Caki2 (cell line): ENCODE results near the gene CDKN2B. TPM values are rescaled to one million over a fixed set of nuclear protein-coding genes. Genes with fewer than 3 reads are reported as not detected.
"Not testable (repeated sequence)": the region's sequence is repeated elsewhere in the genome, so short reads cannot be mapped to it uniquely, and the experiment has no call there.

Experiments
- DNase-seq: peaks from one replicate; pipeline ENCODE4 v3.0.0-alpha.2; 2015; ENCODE audit warnings: low read depth
- in situ Hi-C: cut with HindIII; loops from 2 replicates; pipeline ENCODE4 v1.10.0; 2016; ENCODE audit warnings: low sequenced_read_pairs, low pct_unique_long_range_greater_than_20kb, mixed read lengths
- total RNA-seq: library from RNA; depleted of rRNA; stranded (reverse); fragments of >200 nt; shearing (Covaris generic); gene quantifications from 2 replicates; pipeline ENCODE4 v1.2.3, GENCODE V29; 2014; ENCODE audit warnings: low replicate concordance; rRNA removed

The CDKN2B gene
- total RNA-seq, result not detected in 2 replicates

DNA sequence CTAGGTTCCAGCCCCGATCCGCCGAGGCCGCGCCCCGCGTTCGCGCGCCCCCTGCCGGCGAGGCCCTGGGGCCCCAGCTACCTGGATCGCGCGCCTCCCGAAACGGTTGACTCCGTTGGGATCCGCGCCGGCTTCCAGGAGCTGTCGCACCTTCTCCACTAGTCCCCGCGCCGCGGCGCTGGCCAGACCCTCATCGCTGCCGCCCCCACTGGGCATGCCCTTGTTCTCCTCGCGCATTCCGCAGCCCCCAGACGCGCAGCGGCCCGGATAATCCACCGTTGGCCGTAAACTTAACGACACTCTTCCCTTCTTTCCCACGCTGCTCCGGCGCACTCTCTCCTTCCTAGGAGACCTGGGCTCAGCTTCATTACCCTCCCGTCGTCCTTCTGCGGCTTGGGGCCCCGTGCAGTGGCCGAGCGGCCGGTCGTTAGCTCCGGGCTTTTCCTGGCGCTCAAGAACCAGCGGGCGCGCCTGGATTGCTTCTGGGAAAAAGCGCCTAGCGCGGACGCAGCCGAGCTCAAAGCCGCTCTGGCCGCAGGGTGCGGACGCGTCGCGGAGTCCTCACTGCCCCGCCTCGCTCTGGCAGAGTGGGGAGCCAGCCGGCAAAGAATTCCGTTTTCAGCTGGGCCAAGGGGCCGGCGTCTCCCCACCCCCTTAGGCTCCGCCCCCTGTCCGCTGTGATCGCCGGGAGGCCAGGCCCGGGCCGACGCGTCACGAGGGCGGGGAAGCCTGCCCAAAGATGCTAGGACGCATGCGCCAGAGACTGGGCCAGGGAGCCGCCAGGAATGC is at the start of gene CDKN2B:
CDKN2B (minus strand) TSS at position 589 of the 789 bp plus-strand sequence; CDS start at position 237, 352 bp downstream.
- DNase-seq, result no peak
- in situ Hi-C loops, result no loop called here

GRCh38 chr9:22057972-22058371 is 48.9 kb upstream of the CDKN2B start:
- DNase-seq, in situ Hi-C loops: not testable (repeated sequence)

DNA sequence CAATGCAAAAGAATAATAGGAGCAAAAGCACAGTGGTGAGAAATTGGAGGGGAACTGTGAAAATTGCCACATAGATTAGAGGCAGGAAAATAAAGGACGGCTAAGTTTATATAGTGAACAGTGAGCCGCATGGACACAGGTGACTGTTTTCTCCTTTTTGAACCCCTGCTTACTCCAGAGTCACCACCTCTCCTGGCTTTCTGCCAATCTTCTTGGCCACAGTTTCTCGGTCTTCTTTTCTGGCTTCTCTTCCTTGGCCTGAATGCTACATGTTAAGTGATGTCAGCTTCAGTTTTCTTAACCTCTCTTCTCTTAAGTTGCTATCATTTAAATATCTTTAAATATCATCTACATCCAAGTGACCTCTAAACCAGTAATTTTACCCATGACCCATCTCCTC is 47.3 kb upstream of the CDKN2B start:
- DNase-seq, result no peak
- in situ Hi-C loops, result no loop called here

GRCh38 chr9:22055090-22055489 is 46.0 kb upstream of the CDKN2B start:
- in situ Hi-C loops, result no loop called here
- no peak for DNase-seq

DNA sequence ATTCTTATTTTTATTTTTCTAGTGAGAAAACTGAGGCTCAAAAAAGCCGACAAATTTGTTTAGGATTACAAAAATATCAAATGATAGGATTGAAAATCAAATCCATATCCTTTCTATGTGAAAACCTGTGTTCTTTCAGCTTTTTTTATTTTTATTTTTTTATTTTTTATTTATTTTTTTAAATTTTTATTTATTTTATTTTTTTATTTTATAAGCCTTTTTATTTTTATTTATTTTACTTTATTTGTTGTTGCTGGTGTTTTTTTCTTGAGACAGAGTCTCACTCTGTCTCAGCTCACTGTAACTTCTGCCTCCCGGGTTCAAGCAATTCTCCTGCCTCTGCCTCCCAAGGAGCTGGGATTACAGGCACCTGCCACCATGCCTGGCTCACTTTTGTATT is 45.4 kb upstream of the CDKN2B start:
- DNase-seq, result no peak
- in situ Hi-C loops, result no loop called here

DNA sequence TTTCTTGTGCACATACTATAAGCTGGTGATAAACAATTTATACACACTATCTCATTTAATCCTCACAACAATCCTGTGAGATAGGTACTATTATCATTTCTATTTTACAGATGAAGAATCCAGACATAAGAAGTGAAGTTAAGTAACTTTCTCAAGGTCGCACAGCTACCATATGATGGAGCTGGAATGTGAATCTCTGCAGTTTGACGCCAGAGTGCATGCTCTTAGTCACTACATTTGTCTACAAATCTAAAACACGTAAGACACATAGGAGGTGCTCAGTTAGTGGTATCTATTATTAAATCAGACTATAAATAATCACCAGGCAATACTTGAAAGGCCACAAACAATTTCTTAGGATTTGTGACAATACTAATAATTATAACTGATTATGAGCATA is 45.0 kb upstream of the CDKN2B start:
- no peak for DNase-seq
- in situ Hi-C loops, result no loop called here

DNA sequence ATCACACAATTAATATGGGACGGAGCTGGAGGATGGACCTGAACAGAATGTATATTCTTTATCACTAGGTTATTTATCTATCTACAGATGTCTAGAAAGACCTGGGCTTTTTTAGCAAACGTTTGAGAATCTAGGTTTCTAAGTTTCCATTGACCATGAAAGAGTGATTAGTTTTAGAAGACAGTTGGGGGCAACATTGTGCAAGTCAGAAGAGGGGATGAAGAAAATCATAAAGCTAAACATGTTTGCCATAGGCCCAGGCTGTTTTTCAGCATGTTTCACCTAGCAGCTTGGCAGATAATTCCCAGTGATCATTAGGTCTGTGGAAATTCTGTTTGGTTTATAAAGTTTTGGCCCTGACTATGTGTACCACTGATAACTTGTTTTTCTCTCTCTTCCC is 44.1 kb upstream of the CDKN2B start:
- no peak for DNase-seq
- in situ Hi-C loops, result no loop called here

DNA sequence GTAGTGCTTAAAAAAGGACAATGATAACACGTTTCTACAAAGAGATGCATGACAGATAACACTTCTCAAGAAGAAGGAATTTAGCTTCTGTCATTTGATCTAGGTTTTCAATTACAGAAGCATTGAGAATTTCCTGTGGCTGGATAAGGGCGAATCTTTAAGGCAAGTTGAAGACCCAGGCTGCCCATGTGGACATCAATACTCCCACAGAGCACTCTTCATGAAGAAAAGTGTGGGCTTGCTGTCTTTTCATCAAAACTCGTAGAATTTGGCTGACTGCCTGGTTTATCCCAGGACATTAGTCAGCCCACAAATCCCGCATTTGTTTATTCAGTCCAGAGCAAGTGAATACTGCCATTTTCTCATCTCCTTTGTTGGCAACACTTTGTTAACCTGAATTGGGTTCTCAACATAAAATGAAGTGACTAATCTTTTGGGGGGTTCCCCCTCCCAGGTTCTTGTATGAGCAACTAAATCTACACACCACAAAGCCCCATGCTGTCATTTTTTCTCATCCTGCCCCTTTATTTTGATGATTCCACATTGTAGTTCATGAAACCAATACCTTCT is 43.4 kb upstream of the CDKN2B start:
- DNase-seq, result no peak
- in situ Hi-C loops, result no loop called here

DNA sequence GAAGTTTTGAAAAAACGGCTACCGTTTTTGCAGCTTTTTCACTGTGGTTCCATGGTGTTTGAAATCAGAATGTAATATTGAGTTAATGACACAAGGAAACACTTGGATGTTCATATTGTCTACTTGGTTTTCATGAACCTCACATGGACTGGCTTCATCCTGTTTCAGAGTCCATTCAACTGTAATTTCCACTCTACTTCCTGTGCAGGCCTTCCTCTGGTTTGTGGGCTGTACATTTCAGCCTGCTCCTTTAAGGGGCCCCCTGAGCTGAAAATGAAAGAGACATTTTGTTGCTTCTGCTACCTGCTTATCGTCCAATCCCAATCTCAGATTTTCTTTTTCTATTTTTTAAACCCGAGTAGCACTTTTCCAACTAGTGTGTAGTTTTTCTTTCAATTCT is 41.8 kb upstream of the CDKN2B start:
- DNase-seq, result no peak
- in situ Hi-C loops, result no loop called here

DNA sequence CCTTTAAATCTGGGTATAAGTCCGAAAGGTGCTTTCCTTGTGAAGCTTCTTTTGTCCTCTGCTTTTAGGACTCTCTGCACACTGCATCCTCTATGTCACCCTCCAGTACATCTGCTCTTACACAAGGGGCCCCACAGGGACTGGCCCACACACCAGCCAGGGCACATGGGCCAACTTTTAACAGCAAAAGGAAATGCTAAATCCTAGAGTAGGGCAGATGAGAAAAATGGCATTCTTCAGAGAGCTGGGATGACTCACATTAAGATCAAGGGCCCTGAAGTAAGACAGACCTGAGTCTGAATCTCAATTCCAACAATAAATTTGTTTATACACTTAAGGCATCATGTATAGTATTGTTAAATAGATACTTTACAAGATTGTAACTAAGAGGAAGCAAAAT is 40.3 kb upstream of the CDKN2B start:
- DNase-seq, result no peak

GRCh38 chr9:22047596-22047995 is 38.5 kb upstream of the CDKN2B start:
- in situ Hi-C loops, result no loop called here
- DNase-seq, result no peak

More for the DNA sequence above, 40.3 kb upstream of the CDKN2B start:
- in situ Hi-C loops, result no loop called here

GRCh38 chr9:22046243-22046885 is 37.3 kb upstream of the CDKN2B start:
- no peak for DNase-seq
- in situ Hi-C loops, result no loop called here

DNA sequence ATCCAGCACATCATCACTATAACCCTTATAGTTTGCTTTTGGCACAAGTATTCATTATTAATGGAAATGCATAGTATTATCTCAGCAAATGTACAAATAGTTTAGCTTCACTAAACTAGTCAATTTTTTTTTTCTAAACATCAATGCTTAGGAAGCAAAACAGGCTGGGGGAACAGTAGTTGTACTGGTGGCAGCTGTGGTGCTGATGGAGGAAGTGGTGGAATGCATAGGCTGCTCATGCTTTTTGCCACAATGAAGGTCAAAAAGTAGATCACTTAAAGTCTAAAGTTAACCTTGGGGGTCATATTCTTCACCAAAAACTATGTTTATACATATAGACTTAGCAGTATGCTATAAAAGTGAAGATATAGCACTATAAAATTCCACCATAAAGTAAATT is 36.3 kb upstream of the CDKN2B start:
- DNase-seq, result no peak
- in situ Hi-C loops, result no loop called here

DNA sequence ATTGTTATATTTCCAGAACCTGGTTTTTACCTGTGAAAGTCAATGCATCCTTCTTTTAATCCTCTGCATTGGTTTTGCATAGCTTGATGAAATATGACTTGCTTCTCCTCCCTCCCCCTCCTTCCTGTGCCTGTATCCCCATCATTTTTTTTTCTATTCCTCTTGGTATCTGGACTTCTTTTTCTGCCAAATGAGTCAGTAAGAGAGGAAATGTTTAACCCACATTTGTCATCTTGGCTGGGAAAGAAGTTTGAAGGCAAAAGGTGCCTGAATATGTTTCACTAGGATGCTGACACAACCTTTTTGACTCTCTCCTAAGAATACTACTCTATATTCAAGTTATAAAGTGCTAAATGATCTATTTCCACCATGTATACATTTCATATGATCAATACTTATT is 35.5 kb upstream of the CDKN2B start:
- DNase-seq, result no peak

DNA sequence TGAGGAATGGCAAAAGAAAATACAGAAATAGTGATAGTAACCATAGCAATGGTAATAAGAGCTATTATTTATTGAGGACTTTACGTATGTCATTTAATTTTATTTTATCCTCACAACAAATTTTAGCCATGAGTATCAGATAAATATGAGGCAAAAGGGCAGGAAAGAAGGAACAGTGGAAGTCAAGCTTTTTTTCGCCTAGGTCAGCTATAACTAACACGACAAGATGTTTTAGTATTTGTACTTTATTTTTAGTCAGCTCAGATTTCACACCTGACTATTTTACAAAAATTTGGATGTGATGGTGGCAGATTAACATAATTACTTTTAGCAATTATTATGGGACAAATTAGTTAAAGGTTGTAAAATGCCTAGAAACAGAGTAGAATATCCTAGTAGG is 34.8 kb upstream of the CDKN2B start:
- no peak for DNase-seq
- in situ Hi-C loops, result no loop called here

More for the DNA sequence above, 35.5 kb upstream of the CDKN2B start:
- in situ Hi-C loops, result no loop called here

- in situ Hi-C loops, result no loop called here
- DNase-seq, result no peak
Measured at GRCh38 chr9:22041775-22042174, 32.7 kb upstream of the CDKN2B start.

- in situ Hi-C loops, result no loop called here
- DNase-seq, result no peak
Measured at GRCh38 chr9:22041344-22041743, 32.2 kb upstream of the CDKN2B start.

DNA sequence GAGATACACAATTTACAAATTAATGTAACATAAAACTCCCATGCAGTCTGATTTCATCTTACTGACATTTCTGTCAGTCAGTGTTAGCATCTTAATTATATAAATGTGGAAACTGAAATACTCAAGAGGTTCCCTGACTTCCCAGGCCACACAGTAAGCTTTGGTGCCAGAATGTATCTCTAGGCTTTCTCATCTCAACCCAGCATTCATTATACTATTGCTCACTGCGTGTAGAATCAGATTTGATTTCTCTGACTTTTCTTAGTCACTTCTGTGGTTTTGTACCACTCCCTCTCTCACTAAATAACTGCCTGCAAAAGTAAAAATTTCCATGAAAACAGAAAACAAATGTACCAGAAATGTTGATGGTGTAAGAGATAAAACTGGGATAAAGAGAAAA is 31.7 kb upstream of the CDKN2B start:
- in situ Hi-C loops, result no loop called here
- no peak for DNase-seq

DNA sequence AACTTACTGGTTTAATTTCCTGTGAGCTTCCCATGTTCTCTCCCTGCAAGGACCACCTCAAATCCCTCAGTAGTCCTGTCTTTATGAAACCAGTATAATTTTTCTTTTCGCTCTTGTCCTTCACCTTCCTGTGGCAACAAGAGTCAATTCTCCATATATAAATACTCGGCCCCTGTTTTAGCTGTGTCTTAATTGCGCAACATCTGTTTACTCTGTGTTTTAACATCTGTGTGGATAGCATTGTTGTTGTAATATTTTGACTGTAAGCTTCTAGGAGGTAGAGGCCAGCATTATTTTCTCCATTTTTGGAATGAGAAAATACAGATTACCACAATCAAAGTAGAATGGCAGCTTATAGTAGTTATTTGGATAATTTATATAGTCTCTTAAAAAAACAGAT is 30.2 kb upstream of the CDKN2B start:
- in situ Hi-C loops, result no loop called here
- no peak for DNase-seq
